ENCODE results near the gene ARMH3.

ARMH3 gene

GRCh38 chr10:101886521-101887312, 169.3 kb downstream of the ARMH3 start:
- no peak for TF ChIP-seq CTCF (IDR thresholded peaks at IDR 0.05; ENCODE audit: low read depth, low read length, missing control alignments)
- no peak overlapping the region for H3K4me3 ChIP-seq (ENCODE audit: low read depth, low read length)
- DNase-seq (ENCODE audit: low read depth), result no peak

GRCh38 chr10:101881036-101881774, 174.8 kb downstream of the ARMH3 start:
- no peak for DNase-seq (ENCODE audit: low read depth)
- H3K4me3 ChIP-seq (ENCODE audit: low read depth, low read length), result no peak overlapping the region
- TF ChIP-seq CTCF (IDR thresholded peaks at IDR 0.05; ENCODE audit: low read depth, low read length, missing control alignments), result no peak

GRCh38 chr10:101880232-101880573, 175.8 kb downstream of the ARMH3 start:
- TF ChIP-seq CTCF (IDR thresholded peaks at IDR 0.05; ENCODE audit: low read depth, low read length, missing control alignments), result no peak
- no peak overlapping the region for H3K4me3 ChIP-seq (ENCODE audit: low read depth, low read length)
- no peak for DNase-seq (ENCODE audit: low read depth)

- no peak for DNase-seq (ENCODE audit: low read depth)
- no peak for TF ChIP-seq CTCF (IDR thresholded peaks at IDR 0.05; ENCODE audit: low read depth, low read length, missing control alignments)
- no peak overlapping the region for H3K4me3 ChIP-seq (ENCODE audit: low read depth, low read length)
These were observed 176.3 kb downstream of the ARMH3 start for GRCh38 chr10:101879456-101880231.

- no peak for DNase-seq (ENCODE audit: low read depth)
- no peak for TF ChIP-seq CTCF (IDR thresholded peaks at IDR 0.05; ENCODE audit: low read depth, low read length, missing control alignments)
- no peak overlapping the region for H3K4me3 ChIP-seq (ENCODE audit: low read depth, low read length)
These were observed 177.1 kb downstream of the ARMH3 start for GRCh38 chr10:101878869-101879268.

- no peak overlapping the region for H3K4me3 ChIP-seq (ENCODE audit: low read depth, low read length)
- no peak for DNase-seq (ENCODE audit: low read depth)
- no peak for TF ChIP-seq CTCF (IDR thresholded peaks at IDR 0.05; ENCODE audit: low read depth, low read length, missing control alignments)
These were observed 180.8 kb downstream of the ARMH3 start for GRCh38 chr10:101875068-101875688.
